SHP77 (cell line): ENCODE measurements around the gene MCM3.

ENCODE experiments used
- DNase-seq, 2 experiments: peaks; one replicate each; lab custom pipeline; 2025; lab: John Stamatoyannopoulos, UW

MCM3 gene

DNA sequence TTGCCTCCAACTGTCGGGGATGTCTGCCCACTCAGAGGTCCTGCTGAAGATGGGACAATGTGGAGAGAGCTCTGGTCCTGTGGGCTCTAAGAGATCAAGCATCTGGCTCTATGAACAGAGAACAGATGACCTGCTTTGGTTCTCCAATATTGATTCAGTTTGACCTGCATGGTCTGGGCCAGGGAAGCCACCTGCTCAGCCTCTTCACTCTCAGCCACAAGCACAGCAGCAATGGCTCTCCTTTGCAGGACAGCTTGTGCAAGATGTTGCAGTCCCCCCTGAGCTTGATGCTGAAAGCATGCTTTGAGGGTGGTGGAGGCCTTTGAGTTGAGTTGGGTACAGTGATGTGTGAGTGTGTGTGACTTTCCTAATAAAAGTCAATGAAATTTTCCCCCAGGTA lies 18.6 kb upstream of the MCM3 start:
- DNase-seq, result peak in 1 of 2 experiments; percentile 8

DNA sequence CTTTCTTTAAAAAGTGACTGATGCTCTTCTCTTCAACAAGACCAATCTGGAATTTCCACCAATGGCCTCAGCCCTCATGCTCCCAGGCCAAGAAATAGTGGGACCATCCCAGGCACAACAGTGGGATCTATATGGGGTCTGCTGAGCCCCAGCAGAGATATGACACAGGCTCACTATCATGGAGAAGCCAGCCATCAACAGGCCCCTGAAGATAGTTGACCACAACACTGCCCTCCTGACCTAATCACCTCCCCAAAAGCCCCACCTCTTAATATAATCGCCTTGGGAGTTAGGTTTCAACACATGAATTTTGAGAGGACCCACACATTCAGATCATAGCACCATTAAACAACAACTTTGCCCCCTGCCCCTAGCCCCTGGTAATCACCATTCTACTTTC lies 16.8 kb upstream of the MCM3 start:
- no peak for DNase-seq

DNA sequence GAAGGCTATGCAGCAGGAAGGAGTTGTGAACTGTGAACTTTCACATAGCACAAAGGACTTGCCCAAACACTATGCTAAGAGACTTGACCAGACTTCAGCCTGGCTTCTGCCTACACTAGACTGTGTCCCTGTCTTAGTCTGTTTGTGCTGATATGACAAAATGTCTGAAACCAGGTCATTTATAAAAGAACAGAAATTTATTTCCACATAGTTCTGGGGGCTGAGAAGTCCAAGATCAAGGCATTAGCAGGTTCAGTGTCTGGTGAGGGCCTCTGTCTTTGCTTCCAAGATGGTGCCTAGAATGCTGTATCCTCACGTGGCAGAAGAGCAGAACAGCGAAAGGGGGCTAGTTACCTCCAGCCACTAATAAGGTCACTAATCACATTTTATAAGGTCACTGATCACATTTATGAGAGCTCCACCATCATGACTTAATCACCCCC lies 16.0 kb upstream of the MCM3 start:
- DNase-seq, result no peak

DNA sequence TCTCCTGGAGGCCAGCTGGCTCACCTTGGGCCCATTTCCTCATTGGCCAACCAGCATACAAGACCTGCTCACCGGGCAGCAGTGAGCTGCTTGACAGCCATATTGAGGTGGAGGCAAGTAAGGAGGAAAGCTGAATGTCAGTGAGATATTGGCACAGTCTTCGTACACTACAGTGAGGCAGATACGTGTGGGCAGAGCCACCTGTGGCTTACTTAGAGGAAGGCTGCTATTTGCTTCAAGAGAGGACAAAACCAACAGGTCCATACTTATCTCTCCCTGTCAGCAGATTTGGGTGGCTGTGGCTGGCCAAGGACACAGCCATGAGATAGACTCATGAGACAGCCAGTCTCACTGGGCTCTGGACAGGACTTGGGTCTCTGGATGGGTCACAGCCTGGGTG lies 15.1 kb upstream of the MCM3 start:
- DNase-seq, result no peak

DNA sequence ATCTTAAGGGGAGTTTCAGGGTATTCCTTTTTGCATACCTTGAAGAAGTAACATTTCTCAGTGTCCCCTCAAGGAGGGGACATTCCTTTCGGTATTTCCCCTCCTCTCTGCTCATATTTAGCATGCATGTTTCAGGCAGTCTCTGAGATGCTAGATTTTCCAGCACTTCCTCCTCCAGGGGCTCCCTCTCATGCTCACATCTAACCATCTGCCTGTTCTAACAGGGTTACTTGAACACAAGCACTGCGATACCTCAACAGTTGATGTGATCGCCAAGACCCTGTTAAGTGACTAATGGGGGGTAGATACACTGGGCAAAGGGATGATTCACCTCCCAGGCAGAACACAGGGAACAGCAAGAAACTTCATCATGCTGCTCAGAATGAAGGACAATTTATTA lies 12.9 kb upstream of the MCM3 start:
- DNase-seq, result no peak

DNA sequence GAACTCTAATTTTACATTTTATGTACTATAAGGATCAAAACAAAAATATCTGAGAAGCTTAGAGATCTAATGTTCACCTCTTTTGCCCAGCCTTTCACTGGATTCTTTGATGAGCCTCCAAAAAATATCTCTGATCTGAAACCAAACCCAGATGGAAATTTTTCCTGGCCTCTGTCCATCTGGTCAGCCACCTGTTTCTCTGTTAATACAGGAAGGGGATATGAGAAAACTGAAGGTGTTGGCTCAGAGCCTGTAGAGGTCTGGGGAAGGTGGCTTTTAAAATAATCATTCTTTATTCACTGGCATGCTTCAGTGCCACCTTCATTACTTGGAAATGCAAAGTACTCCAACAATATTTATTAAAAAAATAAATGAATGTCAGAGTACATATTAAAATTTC lies 8.5 kb upstream of the MCM3 start:
- peak; percentile 26 to 38 for DNase-seq

DNA sequence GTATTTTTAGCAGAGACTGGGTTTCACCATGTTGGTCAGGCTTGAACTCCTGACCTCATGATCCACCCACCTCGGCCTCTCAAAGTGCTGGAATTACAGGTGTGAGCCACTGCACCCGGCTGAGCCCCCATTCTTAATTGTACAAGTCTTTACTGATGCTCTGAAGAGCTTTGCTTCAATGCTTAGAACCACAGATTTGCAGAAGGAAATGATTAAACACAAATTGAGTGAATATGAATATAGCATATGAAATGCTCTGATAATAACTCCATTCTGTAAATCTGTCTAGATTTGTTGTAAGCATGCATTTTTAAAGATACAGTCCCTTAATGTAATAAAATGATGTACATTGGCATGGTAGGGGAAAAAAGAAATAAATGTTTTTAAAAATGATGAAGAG lies 4.3 kb upstream of the MCM3 start:
- no peak for DNase-seq

DNA sequence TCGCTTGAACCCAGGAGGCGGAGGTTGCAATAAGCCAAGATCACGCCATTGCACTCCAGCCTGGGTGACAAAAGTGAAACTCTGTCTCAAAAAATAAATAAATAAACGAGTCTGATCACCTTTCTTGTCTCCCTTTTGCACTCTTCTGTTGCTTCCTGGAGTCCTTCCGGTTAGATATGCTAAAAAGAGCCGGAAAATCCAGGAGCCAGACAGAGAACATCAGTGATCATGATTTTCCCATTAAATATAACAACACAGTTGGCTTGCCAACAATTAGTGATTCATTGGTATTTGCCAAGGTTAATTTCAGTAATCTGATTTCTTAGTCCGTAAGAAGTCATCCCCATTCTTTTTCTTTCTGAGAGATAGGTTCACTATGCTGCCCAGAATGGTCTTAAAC lies 3.7 kb upstream of the MCM3 start:
- DNase-seq, result no peak

DNA sequence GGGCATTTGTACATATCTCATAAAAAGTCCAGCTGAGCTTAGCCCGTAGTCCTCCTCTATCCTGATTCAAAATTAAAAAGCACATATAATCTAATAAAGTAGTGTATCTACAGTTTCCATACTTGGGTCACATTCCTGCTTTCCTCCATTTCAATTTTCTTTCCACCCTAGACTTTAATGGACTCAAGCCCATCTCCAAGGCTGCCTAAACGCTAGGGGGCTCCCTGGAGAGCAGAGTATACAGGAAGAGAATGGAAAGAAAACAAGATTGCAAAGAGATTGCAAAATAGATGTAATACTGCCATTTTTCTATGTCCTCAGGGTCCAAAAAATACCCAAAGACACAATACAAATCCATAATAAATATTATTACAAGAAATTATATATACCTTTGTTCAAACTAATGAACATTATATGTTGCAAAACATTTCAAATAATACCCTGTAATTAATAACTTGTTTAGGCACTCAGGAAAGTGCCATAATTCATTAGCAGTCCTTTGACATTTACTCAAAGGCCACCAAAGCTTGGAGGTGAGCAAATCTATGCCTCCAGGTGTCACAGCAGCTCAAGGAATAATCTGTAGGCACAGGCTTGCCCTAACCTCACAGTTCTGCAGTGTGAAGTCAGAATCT lies 2.4 kb upstream of the MCM3 start:
- DNase-seq, result peak; percentile 72 to 77

DNA sequence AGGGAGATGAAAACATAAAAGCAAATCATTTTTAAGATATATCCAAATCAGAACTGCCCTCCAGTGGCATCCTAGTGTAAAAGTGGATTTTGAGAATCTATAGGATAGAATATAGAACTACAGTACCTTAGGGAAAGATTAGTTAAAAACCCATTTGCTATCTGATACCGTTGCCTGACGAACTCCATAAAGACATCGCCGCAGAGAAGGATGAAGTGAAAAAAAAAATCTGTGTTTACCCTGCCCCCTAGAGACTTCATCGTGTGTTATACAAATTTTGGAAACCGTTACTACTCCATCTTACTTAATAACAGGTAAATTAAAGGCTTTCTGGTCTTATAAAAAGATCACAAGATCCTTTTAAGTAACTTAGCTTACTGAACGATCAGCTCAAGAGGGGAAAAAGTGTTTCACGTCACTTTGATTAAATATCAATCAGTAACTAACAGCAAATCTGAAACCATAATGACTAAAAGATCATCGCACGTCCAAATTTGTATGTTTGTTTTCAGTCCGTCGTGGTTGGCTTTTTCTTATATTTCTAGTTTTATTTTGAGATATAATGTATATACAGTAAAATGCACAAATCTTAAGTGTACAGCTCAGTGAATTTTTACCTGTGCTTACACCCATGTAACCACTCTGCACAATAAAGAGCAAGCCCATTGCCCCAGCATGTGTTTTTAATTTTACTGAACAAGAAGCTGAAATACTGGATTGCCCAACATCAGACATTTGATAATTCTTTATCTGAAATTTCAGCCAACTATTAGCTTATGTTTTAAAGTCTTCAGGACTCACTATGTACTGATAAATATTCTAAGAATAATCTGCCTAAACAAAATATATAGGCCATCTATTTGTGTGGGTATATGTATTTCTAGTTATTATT lies 881 bp upstream of the MCM3 start:
- DNase-seq, result peak; percentile 33 to 34

DNA sequence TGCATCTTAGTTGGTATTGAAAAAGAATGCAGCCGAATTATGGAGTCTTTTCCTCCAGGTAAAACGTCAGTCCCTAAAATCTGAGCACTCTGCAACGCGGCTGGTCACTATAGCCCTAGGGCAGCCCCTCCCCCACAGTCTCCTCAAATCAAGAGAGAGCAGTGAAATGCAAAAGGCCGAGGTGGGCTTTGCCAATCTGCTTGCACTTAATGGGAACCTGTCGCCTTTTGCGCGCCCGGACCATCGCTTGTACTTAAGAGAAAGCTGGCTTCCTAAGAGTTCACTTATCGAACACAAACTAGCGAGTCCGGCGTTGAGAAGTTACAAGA lies 447 bp downstream of the MCM3 start:
- peak; percentile 20 to 57 for DNase-seq

DNA sequence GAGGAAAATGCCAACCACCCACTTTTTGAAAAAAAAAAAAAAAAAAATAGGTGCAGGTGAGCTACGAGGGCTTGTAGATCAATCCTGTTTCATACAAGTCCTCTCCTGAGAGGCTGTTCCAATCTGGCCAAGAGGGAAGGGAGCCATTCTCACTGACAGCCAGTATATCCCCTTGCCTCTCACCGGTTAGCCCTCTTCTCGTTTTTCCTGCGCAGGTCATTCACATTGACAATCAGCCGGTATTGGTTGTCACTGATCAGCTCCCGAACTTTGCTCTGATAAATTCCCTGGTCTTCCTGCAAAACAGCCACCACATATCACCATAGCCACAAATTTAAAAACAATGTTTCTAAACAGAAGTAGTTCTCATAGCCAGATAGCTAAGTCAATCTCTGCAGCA lies 1.4 kb downstream of the MCM3 start:
- DNase-seq, result no peak

DNA sequence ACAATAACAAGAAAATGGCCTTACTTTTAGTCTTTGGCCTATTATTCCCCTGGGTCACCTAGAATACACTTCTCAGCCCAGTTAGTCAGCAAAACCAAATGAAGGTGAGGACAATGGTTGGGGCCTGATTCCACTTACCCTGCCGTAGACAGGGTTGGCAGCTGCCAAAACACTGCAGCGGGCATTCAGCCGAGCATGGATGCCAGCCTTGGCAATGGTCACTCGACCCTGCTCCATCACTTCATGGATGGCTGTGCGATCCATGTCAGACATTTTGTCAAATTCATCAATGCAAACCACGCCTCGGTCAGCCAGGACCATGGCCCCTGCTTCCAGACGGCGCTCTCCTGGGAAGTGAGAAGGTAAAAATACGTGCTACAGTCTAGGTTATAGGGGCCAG lies 8.4 kb downstream of the MCM3 start:
- DNase-seq, result no peak

DNA sequence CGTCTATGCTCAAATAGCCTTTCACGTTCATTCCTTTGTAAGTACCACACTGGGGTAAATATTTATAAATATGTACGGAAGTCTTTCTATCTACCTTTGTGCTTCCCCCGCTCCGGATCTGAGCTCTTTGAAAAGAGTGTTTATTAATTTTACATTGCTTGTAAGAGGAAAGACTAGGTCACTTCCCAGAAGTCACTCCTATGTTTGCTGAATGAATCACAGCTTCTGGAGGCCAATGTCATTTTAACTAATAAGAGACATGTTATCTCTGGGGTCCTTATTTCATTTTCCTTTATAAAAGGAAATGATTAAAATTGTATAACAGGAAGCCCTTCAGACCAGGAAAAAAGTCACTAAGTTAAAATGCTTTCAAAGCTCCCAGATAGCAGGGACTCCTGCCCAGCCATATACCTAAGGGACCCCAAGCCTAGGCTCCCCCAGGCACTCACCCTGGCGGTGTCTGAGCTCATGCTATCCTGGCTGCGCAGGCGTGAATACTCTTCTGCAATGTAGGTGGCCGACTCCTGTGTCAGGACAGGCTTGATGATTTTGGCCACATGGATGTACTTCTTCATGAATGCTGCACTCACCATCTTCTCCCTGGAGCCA lies 12.6 kb downstream of the MCM3 start:
- no peak for DNase-seq

DNA sequence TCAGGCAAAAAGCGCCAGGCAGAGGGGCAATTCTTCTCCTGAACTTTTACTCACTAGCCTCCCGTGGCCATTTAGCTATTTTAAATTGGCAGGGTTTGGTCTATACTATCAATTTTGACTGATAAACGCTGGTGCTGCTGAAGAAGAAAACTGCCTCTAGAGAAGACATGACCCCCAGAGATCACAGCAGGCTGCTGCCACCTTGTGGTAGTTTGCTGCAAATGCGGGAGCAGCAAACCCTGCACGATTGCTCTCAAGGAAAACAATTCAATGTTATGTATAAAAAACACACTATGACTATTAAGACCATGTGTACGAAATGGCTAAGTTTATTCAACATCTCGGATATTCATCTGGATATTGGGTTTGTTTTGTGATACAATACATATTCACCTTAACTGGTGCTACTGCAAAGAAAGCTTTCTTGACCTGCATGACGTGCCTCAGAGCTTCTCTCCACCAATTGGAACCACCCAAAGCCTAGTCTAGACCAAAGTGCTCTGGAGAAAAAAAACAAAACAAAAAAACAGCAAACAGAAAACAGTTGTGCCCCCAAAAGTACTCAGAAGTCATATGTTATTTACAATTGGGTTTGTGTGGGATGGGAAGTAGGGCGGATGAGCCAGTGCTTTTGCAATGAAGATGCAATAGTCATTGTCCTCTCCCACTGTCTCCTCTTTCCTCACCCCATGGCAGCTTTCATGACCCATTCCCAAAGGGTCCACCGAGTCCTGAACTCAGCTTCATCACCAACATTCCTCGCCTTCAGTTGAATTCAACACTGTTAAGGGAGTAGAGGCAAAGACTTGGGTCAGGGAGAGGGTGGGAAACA lies 20.6 kb downstream of the MCM3 start:
- peak; percentile 18 to 35 for DNase-seq

DNA sequence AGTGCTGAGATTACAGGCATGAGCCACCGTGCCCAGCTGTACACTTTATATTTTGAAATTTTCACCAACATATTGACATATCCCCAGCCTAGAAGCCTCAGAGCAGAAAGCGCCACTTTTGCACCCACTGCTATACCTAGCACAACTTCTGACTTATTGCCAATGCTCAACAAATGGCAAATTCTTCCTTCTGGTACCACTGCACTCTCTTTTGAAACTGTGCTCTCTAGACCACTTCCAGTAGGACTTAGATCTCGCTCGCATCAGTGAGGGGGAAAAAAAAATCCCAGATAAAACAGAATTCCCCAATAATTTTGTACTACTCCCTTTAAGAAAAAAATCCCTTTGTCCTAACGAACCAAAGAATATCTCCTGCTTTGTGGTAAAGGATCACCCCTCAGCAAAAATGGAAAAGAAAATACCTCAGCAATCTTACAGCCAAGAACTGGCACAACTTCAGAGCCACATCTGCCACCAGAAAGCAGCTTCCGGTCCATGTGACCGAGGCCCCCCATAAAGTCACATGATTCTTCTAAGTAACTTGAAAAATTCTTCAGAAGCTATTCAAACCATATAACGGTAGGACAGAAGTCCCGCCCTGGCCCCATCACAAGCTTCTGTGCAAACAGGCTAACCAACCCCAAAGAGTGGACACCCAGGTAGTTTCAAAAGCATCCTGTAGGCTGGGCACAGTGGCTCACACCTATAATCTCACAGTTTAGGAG lies 21.8 kb downstream of the MCM3 start:
- DNase-seq, result no peak

DNA sequence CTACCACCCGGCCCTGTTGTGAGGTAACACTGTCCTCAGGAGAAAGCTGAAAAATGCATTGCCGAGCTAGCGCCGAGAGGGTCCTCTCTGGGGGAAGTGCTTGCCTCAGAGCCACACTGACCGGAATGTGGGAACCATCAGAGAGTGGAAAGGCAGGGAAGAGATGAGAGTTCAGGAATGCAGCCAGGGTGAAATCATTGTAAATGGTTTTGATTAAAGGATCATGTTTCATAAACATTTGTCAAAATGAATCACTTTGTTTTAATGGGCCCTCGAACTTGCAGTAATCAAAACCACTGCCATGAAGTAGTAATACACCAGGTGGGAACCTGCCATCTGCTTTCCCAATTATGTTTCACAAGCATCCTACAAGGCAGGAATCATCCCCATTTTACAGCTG lies 23.3 kb downstream of the MCM3 start:
- no peak for DNase-seq

DNA sequence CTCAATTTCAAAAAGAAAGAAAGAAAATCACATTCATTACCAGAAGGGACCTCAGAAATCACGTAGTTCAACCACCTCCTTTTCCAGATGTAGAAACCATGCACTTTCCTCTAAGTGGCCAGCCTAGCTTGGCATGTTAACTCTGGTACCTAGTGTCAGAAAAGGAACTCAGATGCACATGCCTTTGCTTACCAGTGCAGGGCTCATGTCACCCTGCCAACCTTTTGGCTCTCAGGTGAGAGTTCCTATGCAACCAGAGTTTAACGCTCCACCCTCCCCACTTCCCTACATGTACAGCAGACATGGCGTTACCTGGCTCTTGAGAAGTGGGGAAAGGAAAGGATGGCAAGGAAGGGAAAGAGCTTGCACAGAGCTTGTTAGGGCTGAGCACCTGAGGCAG lies 23.9 kb downstream of the MCM3 start:
- no peak for DNase-seq

DNA sequence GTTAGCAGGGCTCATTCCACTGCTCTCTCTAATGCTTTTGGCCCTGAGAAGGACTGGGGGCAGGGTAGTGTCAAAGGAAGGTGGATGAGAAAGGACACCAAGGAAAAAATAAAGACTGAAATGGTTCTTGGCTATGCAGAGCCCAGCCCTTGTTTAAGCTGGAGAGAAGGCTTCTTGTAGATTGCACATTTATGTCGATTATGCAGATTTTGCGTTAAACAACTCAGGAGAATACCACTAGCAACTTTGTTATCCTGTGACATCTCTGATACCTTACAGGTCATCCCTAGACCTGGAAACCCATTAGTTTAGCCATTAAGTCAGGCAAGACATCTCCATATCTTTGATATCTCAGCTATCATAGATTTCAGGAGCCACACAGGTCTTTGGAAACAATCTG lies 29.1 kb downstream of the MCM3 start:
- no peak for DNase-seq

DNA sequence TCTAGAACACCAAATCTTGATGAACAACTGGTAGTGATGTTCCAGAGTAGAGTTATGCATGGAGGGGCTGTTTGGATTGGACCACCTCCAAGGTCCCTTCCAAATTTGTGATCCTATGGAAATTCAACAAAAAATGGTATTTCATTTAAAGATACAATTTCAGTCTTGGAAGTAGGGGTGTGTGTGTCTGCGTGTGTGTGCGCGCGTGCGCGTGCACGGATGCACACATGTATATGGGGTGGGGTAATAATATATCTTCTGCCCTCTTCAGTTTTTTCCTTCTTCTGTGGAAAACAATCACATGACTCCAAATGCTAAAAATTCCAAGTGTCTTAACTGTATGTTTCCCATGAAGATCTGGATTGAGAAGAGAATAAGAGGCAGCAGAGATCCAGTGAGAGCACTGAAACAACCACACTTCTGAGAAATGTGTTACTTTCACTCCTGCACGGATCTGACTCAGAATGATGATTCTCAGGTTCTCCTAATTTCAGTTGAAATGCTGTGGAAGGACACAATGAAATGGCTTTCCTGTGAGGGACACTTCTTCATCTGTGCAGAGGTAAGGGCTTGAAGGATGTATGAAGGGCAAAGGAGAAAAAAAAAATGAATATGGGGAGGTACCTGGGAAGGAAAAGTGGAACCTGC lies 29.7 kb downstream of the MCM3 start:
- no peak for DNase-seq

DNA sequence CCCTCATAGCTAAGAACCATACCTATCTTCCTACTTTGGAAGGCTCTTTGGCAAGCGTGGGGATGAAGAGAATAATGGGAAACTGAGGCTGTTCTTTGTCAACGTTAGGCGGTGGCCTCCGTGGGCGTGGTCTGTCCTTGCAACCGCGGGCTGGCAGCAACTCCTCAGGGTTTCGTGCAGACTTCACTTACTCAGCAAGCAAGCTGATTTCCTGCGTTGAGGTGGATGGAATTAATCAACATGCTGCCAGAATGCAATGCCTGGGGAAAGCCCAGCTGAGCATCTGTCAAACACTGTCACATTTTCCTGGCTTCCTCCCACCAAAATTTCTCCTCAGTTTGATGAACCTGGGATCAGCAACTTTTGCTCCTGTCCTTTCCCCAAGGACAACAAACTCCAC lies 31.0 kb downstream of the MCM3 start:
- no peak for DNase-seq
